Activated naive CD8-positive, alpha-beta T cell treated with anti-CD3 and anti-CD28 coated beads, Interleukin-2, amount 50 U/mL, for 24 hours (primary cell): ENCODE measurements around the gene ANKRD12.
"Not testable (repeated sequence)": the region's sequence is repeated elsewhere in the genome, so short reads cannot be mapped to it uniquely, and the experiment has no call there.

Experiments used
- ATAC-seq: fragments of 150-1000 bp; cut with Tn5 transposase; one replicate; pipeline ENCODE4 v1.10.0; 2021
- DNase-seq: peaks from one replicate; pipeline ENCODE4 v3.0.0; 2021
- H3K27ac Mint-ChIP-seq: one replicate; pipeline ENCODE4 v1.8.0; 2021; ENCODE audit warnings: mild to moderate bottlenecking, mixed read lengths
- H3K27me3 Mint-ChIP-seq: one replicate; pipeline ENCODE4 v1.8.0; 2021; ENCODE audit warnings: mixed read lengths
- H3K36me3 Mint-ChIP-seq: one replicate; pipeline ENCODE4 v1.8.0; 2021; ENCODE audit warnings: low read depth, mixed read lengths
- H3K4me1 Mint-ChIP-seq: one replicate; pipeline ENCODE4 v1.8.0; 2021; ENCODE audit warnings: mixed read lengths
- H3K4me3 Mint-ChIP-seq: one replicate; pipeline ENCODE4 v1.8.0; 2021; ENCODE audit warnings: mild to moderate bottlenecking, moderate library complexity, mixed read lengths
- H3K9me3 Mint-ChIP-seq: one replicate; pipeline ENCODE4 v1.8.0; 2021; ENCODE audit warnings: mixed read lengths

ANKRD12 gene

GRCh38 chr18:9233771-9234440, 97.3 kb downstream of the ANKRD12 start:
- H3K4me1 Mint-ChIP-seq, result no peaks in the 10 kb centered on the region
- no peaks in the 10 kb centered on the region for H3K27me3 Mint-ChIP-seq
- no peak overlapping the region for H3K4me3 Mint-ChIP-seq
- no peak overlapping the region for H3K27ac Mint-ChIP-seq
- DNase-seq (no peak), ATAC-seq (no peak)
- H3K9me3 Mint-ChIP-seq, result peaks cover 16% of the 10 kb centered on the region
- peaks cover 55% of the 10 kb centered on the region for H3K36me3 Mint-ChIP-seq

- ATAC-seq (no peak), DNase-seq (no peak)
- Mint-ChIP-seq H3K4me3 (no peak overlapping the region), H3K27ac (no peak overlapping the region), H3K4me1 (no peaks in the 10 kb centered on the region), H3K36me3 (peaks cover 49% of the 10 kb centered on the region), H3K27me3 (no peaks in the 10 kb centered on the region), H3K9me3 (peaks cover 16% of the 10 kb centered on the region)
Measured at GRCh38 chr18:9234528-9234927, 97.9 kb downstream of the ANKRD12 start.

- no peak for DNase-seq
- peaks cover 7% of the 10 kb centered on the region for H3K4me1 Mint-ChIP-seq
- no peak overlapping the region for H3K4me3 Mint-ChIP-seq
- peaks cover 32% of the 10 kb centered on the region for H3K36me3 Mint-ChIP-seq
- H3K9me3 Mint-ChIP-seq, result no peaks in the 10 kb centered on the region
- no peak for ATAC-seq
- no peaks in the 10 kb centered on the region for H3K27me3 Mint-ChIP-seq
- H3K27ac Mint-ChIP-seq, result peak overlapping the region; percentile 13
Measured at GRCh38 chr18:9237981-9238380, 101.4 kb downstream of the ANKRD12 start.

- Mint-ChIP-seq H3K36me3 (peaks cover 36% of the 10 kb centered on the region), H3K4me3 (no peak overlapping the region), H3K9me3 (no peaks in the 10 kb centered on the region), H3K4me1 (peaks cover 9% of the 10 kb centered on the region), H3K27me3 (no peaks in the 10 kb centered on the region), H3K27ac (no peak overlapping the region)
- no peak for ATAC-seq
- DNase-seq, result no peak
Measured at GRCh38 chr18:9239720-9240119, 103.1 kb downstream of the ANKRD12 start.

- ATAC-seq, result peak; percentile 66
- no peak overlapping the region for H3K4me3 Mint-ChIP-seq
- no peaks in the 10 kb centered on the region for H3K27me3 Mint-ChIP-seq
- no peaks in the 10 kb centered on the region for H3K9me3 Mint-ChIP-seq
- peaks cover 9% of the 10 kb centered on the region for H3K4me1 Mint-ChIP-seq
- H3K36me3 Mint-ChIP-seq, result peaks cover 36% of the 10 kb centered on the region
- no peak for DNase-seq
- peak overlapping the region; percentile 76 for H3K27ac Mint-ChIP-seq
Measured at GRCh38 chr18:9240270-9240669, 103.7 kb downstream of the ANKRD12 start.

GRCh38 chr18:9243029-9243428, 106.4 kb downstream of the ANKRD12 start:
- no peak overlapping the region for H3K27ac Mint-ChIP-seq

GRCh38 chr18:9244376-9244775, 107.8 kb downstream of the ANKRD12 start:
- Mint-ChIP-seq H3K9me3 (no peaks in the 10 kb centered on the region), H3K4me3 (no peak overlapping the region), H3K27me3 (no peaks in the 10 kb centered on the region), H3K4me1 (peaks cover 9% of the 10 kb centered on the region), H3K27ac (peak overlapping the region; percentile 6), H3K36me3 (peaks cover 30% of the 10 kb centered on the region)
- ATAC-seq (peak; percentile 33), DNase-seq (no peak)

More at GRCh38 chr18:9243029-9243428, 106.4 kb downstream of the ANKRD12 start:
- no peak overlapping the region for H3K4me3 Mint-ChIP-seq
- H3K4me1 Mint-ChIP-seq, result peaks cover 9% of the 10 kb centered on the region
- DNase-seq (no peak), ATAC-seq (no peak)
- H3K36me3 Mint-ChIP-seq, result peaks cover 28% of the 10 kb centered on the region
- no peaks in the 10 kb centered on the region for H3K27me3 Mint-ChIP-seq
- no peaks in the 10 kb centered on the region for H3K9me3 Mint-ChIP-seq

- no peak for DNase-seq
- H3K36me3 Mint-ChIP-seq, result peaks cover 38% of the 10 kb centered on the region
- no peak overlapping the region for H3K4me3 Mint-ChIP-seq
- H3K9me3 Mint-ChIP-seq, result peaks cover 8% of the 10 kb centered on the region
- H3K27ac Mint-ChIP-seq, result no peak overlapping the region
- H3K27me3 Mint-ChIP-seq, result no peaks in the 10 kb centered on the region
- H3K4me1 Mint-ChIP-seq, result no peaks in the 10 kb centered on the region
- ATAC-seq, result no peak
Measured at GRCh38 chr18:9248661-9249060, 112.1 kb downstream of the ANKRD12 start.

GRCh38 chr18:9249254-9249653, 112.7 kb downstream of the ANKRD12 start:
- DNase-seq (no peak), ATAC-seq (no peak)
- H3K36me3 Mint-ChIP-seq, result peaks cover 38% of the 10 kb centered on the region
- H3K4me1 Mint-ChIP-seq, result no peaks in the 10 kb centered on the region
- no peaks in the 10 kb centered on the region for H3K27me3 Mint-ChIP-seq
- peaks cover 11% of the 10 kb centered on the region for H3K9me3 Mint-ChIP-seq
- no peak overlapping the region for H3K4me3 Mint-ChIP-seq
- no peak overlapping the region for H3K27ac Mint-ChIP-seq

- no peak overlapping the region for H3K4me3 Mint-ChIP-seq
- no peak overlapping the region for H3K27ac Mint-ChIP-seq
- no peak for ATAC-seq
- no peaks in the 10 kb centered on the region for H3K27me3 Mint-ChIP-seq
- no peaks in the 10 kb centered on the region for H3K4me1 Mint-ChIP-seq
- H3K36me3 Mint-ChIP-seq, result peaks cover 41% of the 10 kb centered on the region
- no peak for DNase-seq
- peaks cover 20% of the 10 kb centered on the region for H3K9me3 Mint-ChIP-seq
Measured at GRCh38 chr18:9259173-9259572, 122.6 kb downstream of the ANKRD12 start.

- DNase-seq (no peak), ATAC-seq (no peak)
- peaks cover 38% of the 10 kb centered on the region for H3K36me3 Mint-ChIP-seq
- no peaks in the 10 kb centered on the region for H3K4me1 Mint-ChIP-seq
- peaks cover 6% of the 10 kb centered on the region for H3K9me3 Mint-ChIP-seq
- H3K4me3 Mint-ChIP-seq, result no peak overlapping the region
- peak overlapping the region; percentile 1 for H3K27ac Mint-ChIP-seq
- H3K27me3 Mint-ChIP-seq, result no peaks in the 10 kb centered on the region
Measured at GRCh38 chr18:9260388-9261380, 124.1 kb downstream of the ANKRD12 start.

GRCh38 chr18:9263264-9263663, 126.7 kb downstream of the ANKRD12 start:
- no peak overlapping the region for H3K4me3 Mint-ChIP-seq
- H3K9me3 Mint-ChIP-seq, result no peaks in the 10 kb centered on the region
- H3K27ac Mint-ChIP-seq, result peak overlapping the region; percentile 16
- peaks cover 41% of the 10 kb centered on the region for H3K36me3 Mint-ChIP-seq
- H3K4me1 Mint-ChIP-seq, result no peaks in the 10 kb centered on the region
- ATAC-seq, result no peak
- no peaks in the 10 kb centered on the region for H3K27me3 Mint-ChIP-seq
- DNase-seq, result no peak

GRCh38 chr18:9264797-9265196, 128.2 kb downstream of the ANKRD12 start:
- not testable (repeated sequence) for H3K4me3 Mint-ChIP-seq

GRCh38 chr18:9273221-9273620, 136.6 kb downstream of the ANKRD12 start:
- peaks cover 35% of the 10 kb centered on the region for H3K36me3 Mint-ChIP-seq
- ATAC-seq (no peak), DNase-seq (no peak)
- no peaks in the 10 kb centered on the region for H3K4me1 Mint-ChIP-seq
- no peak overlapping the region for H3K4me3 Mint-ChIP-seq
- no peak overlapping the region for H3K27ac Mint-ChIP-seq
- H3K9me3 Mint-ChIP-seq, result no peaks in the 10 kb centered on the region
- H3K27me3 Mint-ChIP-seq, result no peaks in the 10 kb centered on the region

More at GRCh38 chr18:9264797-9265196, 128.2 kb downstream of the ANKRD12 start:
- DNase-seq, H3K9me3 Mint-ChIP-seq, ATAC-seq, H3K27ac Mint-ChIP-seq, H3K27me3 Mint-ChIP-seq, H3K4me1 Mint-ChIP-seq: not testable (repeated sequence)
- H3K36me3 Mint-ChIP-seq, result peaks cover 42% of the 10 kb centered on the region

GRCh38 chr18:9275890-9276289, 139.3 kb downstream of the ANKRD12 start:
- Mint-ChIP-seq H3K4me3 (no peak overlapping the region), H3K4me1 (no peaks in the 10 kb centered on the region), H3K27ac (no peak overlapping the region), H3K27me3 (no peaks in the 10 kb centered on the region), H3K36me3 (peaks cover 33% of the 10 kb centered on the region), H3K9me3 (no peaks in the 10 kb centered on the region)
- no peak for DNase-seq
- no peak for ATAC-seq
